Epithelial cell of proximal tubule (primary cell): ENCODE data around the gene MXRA7. TPM values are rescaled to one million over a fixed set of nuclear protein-coding genes. Genes with fewer than 3 reads are reported as not detected.
A peak's percentile ranks its signal among the peaks of the same experiment; 100 is the strongest.

Experiments used
- DNase-seq: peaks from one replicate; pipeline ENCODE4 v3.0.0-alpha.2; 2011; ENCODE audit warnings: low read depth
- H3K4me3 ChIP-seq: 2 replicates; pipeline ENCODE4 v1.5.1; 2011; ENCODE audit warnings: low read depth, mild to moderate bottlenecking, low read length
- CTCF ChIP-seq: conservative IDR thresholded peaks from 2 replicates; pipeline ENCODE4 v1.5.1; 2012; ENCODE audit warnings: low read depth, mild to moderate bottlenecking, low read length
- total RNA-seq: library from RNA; depleted of rRNA; stranded (reverse); fragments of >200 nt; gene quantifications from 2 replicates; pipeline ENCODE4 v1.2.3, GENCODE V29; 2015

The MXRA7 gene
- total RNA-seq, 1 donor from 2014 or later = 167 TPM

GRCh38 chr17:76671123-76671911 lies 39.4 kb downstream of the MXRA7 start:
- no peak for TF ChIP-seq CTCF
- H3K4me3 ChIP-seq = peak overlapping the region; percentile 67
- DNase-seq = peak; percentile 97

- DNase-seq = no peak
- H3K4me3 ChIP-seq = peak overlapping the region; percentile 54
- TF ChIP-seq CTCF = peak; percentile 22
These were observed 40.0 kb downstream of the MXRA7 start for GRCh38 chr17:76670718-76671122.

- H3K4me3 ChIP-seq = no peak overlapping the region
- no peak for TF ChIP-seq CTCF
- no peak for DNase-seq
These were observed 40.6 kb downstream of the MXRA7 start for GRCh38 chr17:76670020-76670717.

GRCh38 chr17:76667786-76668453 lies 42.8 kb downstream of the MXRA7 start:
- no peak for TF ChIP-seq CTCF
- DNase-seq = no peak
- no peak overlapping the region for H3K4me3 ChIP-seq

- TF ChIP-seq CTCF = no peak
- H3K4me3 ChIP-seq = no peak overlapping the region
- DNase-seq = no peak
These were observed 43.3 kb downstream of the MXRA7 start for GRCh38 chr17:76667491-76667755.

- H3K4me3 ChIP-seq = no peak overlapping the region
- TF ChIP-seq CTCF = no peak
- no peak for DNase-seq
These were observed 50.1 kb downstream of the MXRA7 start for GRCh38 chr17:76660656-76661042.
